ENCODE results near the gene USP30.
"Not testable (repeated sequence)": the region's sequence is repeated elsewhere in the genome, so short reads cannot be mapped to it uniquely, and the experiment has no call there.

GRCh38 chr12:109028624-109029023 lies 23.8 kb upstream of the USP30 start:
- TF ChIP-seq POLR2AphosphoS5 (IDR thresholded peaks at IDR 0.05; ENCODE audit: borderline replicate concordance, low read depth, low read length); EZH2 (IDR thresholded peaks at IDR 0.05): not testable (repeated sequence)

Data from SK-N-MC (cell line).